Progenitor cell of endocrine pancreas (in vitro differentiated cells): ENCODE data around the gene TWIST2. TPM values are rescaled to one million over a fixed set of nuclear protein-coding genes. Genes with fewer than 3 reads are reported as not detected.

ENCODE experiments used
- DNase-seq: peaks from one replicate; pipeline ENCODE4 v3.0.0; 2021; ENCODE audit warnings: low spot score; ENCODE audit not compliant: unreplicated experiment
- H3K27ac Mint-ChIP-seq: 2 replicates; pipeline ENCODE4 v1.8.0; 2021; ENCODE audit warnings: mild to moderate bottlenecking, moderate library complexity, mixed read lengths
- H3K27me3 Mint-ChIP-seq: 2 replicates; pipeline ENCODE4 v1.8.0; 2021; ENCODE audit warnings: mixed read lengths
- H3K36me3 Mint-ChIP-seq: 2 replicates; pipeline ENCODE4 v1.8.0; 2022; ENCODE audit warnings: mixed read lengths; ENCODE audit not compliant: insufficient read depth
- H3K4me1 Mint-ChIP-seq: 2 replicates; pipeline ENCODE4 v1.8.0; 2021; ENCODE audit warnings: low read depth, mixed read lengths
- H3K4me3 Mint-ChIP-seq: 2 replicates; pipeline ENCODE4 v1.8.0; 2021; ENCODE audit warnings: low read depth, mild to moderate bottlenecking, moderate library complexity, mixed read lengths
- H3K9me3 Mint-ChIP-seq: 2 replicates; pipeline ENCODE4 v1.8.0; 2021; ENCODE audit warnings: low read depth, mixed read lengths
- total RNA-seq: library from RNA; stranded (reverse); gene quantifications from 2 replicates; pipeline ENCODE4 v1.2.1, GENCODE V29; 2021
- TF ChIP-seq, protein P1 (sequence below): fragments of 200-600 bp; sonication (generic); IDR thresholded peaks from one replicate; pipeline ENCODE4 v1.5.0; 2021; ENCODE audit warnings: antibody characterized with exemption, mild to moderate bottlenecking; ENCODE audit not compliant: unreplicated experiment

Gene TWIST2
- total RNA-seq, 1 donor from 2014 or later = not detected

DNA sequence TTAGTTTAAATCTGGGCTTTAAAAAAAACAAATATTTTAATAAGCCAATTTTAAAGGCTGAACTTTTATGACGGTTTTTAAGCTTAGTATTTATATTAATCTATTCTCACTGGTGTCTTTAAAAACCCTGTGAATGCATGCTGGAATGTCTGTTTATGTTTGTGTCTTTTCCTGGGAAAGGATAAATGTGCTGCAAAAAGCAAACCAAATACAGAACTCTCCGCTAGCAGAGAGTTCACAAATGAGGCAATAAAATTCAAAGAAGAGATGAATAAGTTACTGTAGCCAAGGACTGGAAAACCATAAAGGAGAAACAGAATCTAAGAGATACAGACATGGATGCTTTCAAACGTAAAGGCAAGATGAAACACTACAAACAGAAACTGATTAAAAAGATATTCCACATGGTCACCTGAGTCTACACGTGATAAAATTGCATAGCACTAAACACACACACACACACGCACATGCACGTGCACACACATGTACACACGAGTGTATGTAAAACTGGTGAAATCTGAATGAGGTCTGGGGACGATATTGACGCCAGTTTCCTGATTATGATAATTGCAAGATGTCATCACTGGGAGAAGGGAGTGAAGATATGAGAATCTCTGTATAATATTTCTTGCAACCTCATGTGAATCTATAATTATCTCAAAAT lies 4.5 kb downstream of the TWIST2 start:
- DNase-seq = no peak
- no peak overlapping the region for H3K27ac Mint-ChIP-seq
- no peaks in the 10 kb centered on the region for H3K4me1 Mint-ChIP-seq
- H3K4me3 Mint-ChIP-seq = no peak overlapping the region
- TF ChIP-seq, protein P1, sequence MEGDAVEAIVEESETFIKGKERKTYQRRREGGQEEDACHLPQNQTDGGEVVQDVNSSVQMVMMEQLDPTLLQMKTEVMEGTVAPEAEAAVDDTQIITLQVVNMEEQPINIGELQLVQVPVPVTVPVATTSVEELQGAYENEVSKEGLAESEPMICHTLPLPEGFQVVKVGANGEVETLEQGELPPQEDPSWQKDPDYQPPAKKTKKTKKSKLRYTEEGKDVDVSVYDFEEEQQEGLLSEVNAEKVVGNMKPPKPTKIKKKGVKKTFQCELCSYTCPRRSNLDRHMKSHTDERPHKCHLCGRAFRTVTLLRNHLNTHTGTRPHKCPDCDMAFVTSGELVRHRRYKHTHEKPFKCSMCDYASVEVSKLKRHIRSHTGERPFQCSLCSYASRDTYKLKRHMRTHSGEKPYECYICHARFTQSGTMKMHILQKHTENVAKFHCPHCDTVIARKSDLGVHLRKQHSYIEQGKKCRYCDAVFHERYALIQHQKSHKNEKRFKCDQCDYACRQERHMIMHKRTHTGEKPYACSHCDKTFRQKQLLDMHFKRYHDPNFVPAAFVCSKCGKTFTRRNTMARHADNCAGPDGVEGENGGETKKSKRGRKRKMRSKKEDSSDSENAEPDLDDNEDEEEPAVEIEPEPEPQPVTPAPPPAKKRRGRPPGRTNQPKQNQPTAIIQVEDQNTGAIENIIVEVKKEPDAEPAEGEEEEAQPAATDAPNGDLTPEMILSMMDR = no peak
- no peaks in the 10 kb centered on the region for H3K36me3 Mint-ChIP-seq
- no peaks in the 10 kb centered on the region for H3K9me3 Mint-ChIP-seq
- peaks cover 73% of the 10 kb centered on the region for H3K27me3 Mint-ChIP-seq

GRCh38 chr2:238853218-238853617 lies 5.3 kb downstream of the TWIST2 start:
- H3K4me1 Mint-ChIP-seq = no peaks in the 10 kb centered on the region
- no peak overlapping the region for H3K27ac Mint-ChIP-seq
- DNase-seq = no peak
- H3K27me3 Mint-ChIP-seq = peaks cover 74% of the 10 kb centered on the region
- H3K36me3 Mint-ChIP-seq = no peaks in the 10 kb centered on the region
- TF ChIP-seq, protein P1 = no peak
- no peaks in the 10 kb centered on the region for H3K9me3 Mint-ChIP-seq
- no peak overlapping the region for H3K4me3 Mint-ChIP-seq

- H3K4me3 Mint-ChIP-seq = no peak overlapping the region
- H3K36me3 Mint-ChIP-seq = no peaks in the 10 kb centered on the region
- H3K27me3 Mint-ChIP-seq = peaks cover 73% of the 10 kb centered on the region
- no peak for DNase-seq
- TF ChIP-seq, protein P1 = no peak
- H3K9me3 Mint-ChIP-seq = no peaks in the 10 kb centered on the region
- no peaks in the 10 kb centered on the region for H3K4me1 Mint-ChIP-seq
- no peak overlapping the region for H3K27ac Mint-ChIP-seq
Measured at GRCh38 chr2:238853721-238854120, 5.8 kb downstream of the TWIST2 start.

DNA sequence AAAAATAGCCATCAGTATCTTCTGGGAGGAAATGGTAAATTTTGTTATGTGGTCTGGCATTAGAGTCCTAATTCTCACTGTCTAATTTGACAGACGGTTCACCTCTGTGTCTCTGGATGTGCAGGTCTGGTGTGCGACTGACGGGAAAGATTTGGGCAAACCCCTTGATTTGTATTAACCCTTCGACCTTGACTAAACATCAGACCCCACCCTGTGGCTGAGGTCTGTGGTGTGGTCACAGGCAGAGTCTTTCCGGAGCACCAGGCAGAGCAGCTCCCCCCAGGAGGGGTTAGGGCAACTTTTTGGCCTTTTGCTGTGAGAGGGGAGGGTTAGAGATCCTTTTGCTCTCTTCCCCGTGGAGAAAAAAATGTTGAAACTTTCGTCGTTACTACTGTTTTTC lies 6.4 kb downstream of the TWIST2 start:
- Mint-ChIP-seq H3K36me3 (no peaks in the 10 kb centered on the region), H3K9me3 (no peaks in the 10 kb centered on the region), H3K27me3 (peaks cover 70% of the 10 kb centered on the region), H3K4me3 (no peak overlapping the region), H3K4me1 (no peaks in the 10 kb centered on the region), H3K27ac (no peak overlapping the region)
- DNase-seq = no peak
- TF ChIP-seq, protein P1 = no peak

DNA sequence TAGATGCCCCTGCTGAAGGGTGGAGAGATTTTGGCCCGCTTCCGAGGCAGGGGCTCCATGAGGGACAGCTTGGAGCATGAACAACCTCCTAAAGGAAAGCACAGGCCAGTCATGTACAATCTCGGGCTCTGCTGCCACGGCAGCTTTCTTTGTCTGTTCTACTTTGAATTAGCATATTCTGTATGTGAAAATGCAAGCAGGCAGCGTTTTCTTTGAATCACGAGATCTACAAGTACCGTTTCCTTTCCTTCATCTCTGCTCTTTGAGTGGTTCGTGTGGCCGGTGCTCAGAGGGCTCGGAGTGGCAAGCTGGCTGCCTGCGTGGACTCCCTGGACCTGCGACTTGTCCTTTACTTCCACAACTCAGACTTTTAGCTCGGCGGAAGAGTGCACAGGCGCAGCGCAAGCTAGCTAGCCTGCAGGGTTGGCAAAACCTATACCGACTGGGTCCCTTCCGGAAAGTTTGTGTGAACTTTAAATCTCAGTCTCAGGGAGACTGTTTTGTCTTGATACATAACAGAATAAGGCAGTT lies 6.9 kb downstream of the TWIST2 start:
- no peaks in the 10 kb centered on the region for H3K9me3 Mint-ChIP-seq
- no peak for DNase-seq
- no peak overlapping the region for H3K4me3 Mint-ChIP-seq
- TF ChIP-seq, protein P1 = no peak
- H3K27me3 Mint-ChIP-seq = peaks cover 67% of the 10 kb centered on the region
- H3K27ac Mint-ChIP-seq = no peak overlapping the region
- H3K4me1 Mint-ChIP-seq = no peaks in the 10 kb centered on the region
- no peaks in the 10 kb centered on the region for H3K36me3 Mint-ChIP-seq
